Liver (tissue), 3 donors: ENCODE results near the gene SHC2.

Experiments used
- ATF3 ChIP-seq: IDR thresholded peaks from 2 replicates; pipeline ENCODE4 v1.6.1; 2016; ENCODE audit warnings: antibody characterized with exemption
- EGR1 ChIP-seq, 2 donors: IDR thresholded peaks; 2 replicates each; pipeline ENCODE4 v1.6.1; 2016 to 2018; ENCODE audit warnings: antibody characterized with exemption in 2 of 2, low read depth in 2 of 2
- FOXA1 ChIP-seq: IDR thresholded peaks from 2 replicates; pipeline ENCODE4 v1.6.1; 2016; ENCODE audit warnings: antibody characterized with exemption
- GABPA ChIP-seq, 2 donors: IDR thresholded peaks in 1 of 2; conservative IDR thresholded peaks in 1 of 2; 2 replicates each; pipeline ENCODE4 v1.6.1; 2016; ENCODE audit warnings: antibody characterized with exemption in 2 of 2, mild to moderate bottlenecking in 1 of 2, moderate library complexity in 1 of 2
- JUND ChIP-seq, 2 donors: IDR thresholded peaks; 2 replicates each; pipeline ENCODE4 v1.6.1; 2016; ENCODE audit warnings: antibody characterized with exemption in 2 of 2
- MAX ChIP-seq: IDR thresholded peaks from 2 replicates; pipeline ENCODE4 v1.6.1; 2016; ENCODE audit warnings: antibody characterized with exemption
- NR2F2 ChIP-seq: IDR thresholded peaks from 2 replicates; pipeline ENCODE4 v1.6.1; 2016; ENCODE audit warnings: antibody characterized with exemption
- RAD21 ChIP-seq, 2 donors: IDR thresholded peaks; 2 replicates each; pipeline ENCODE4 v1.6.1; 2016; ENCODE audit warnings: antibody characterized with exemption in 2 of 2, mild to moderate bottlenecking in 2 of 2
- SP1 ChIP-seq: IDR thresholded peaks from 2 replicates; pipeline ENCODE4 v1.6.1; 2018; ENCODE audit warnings: antibody characterized with exemption, mild to moderate bottlenecking
- TAF1 ChIP-seq: conservative IDR thresholded peaks from 2 replicates; pipeline ENCODE4 v1.6.1; 2016; ENCODE audit warnings: antibody characterized with exemption, mild to moderate bottlenecking
- YY1 ChIP-seq: IDR thresholded peaks from 2 replicates; pipeline ENCODE4 v1.6.1; 2016; ENCODE audit warnings: antibody characterized with exemption, mild to moderate bottlenecking
- ZBTB33 ChIP-seq: IDR thresholded peaks from 2 replicates; pipeline ENCODE4 v1.6.1; 2016; ENCODE audit warnings: antibody characterized with exemption
- TF ChIP-seq, protein P1 (sequence below): fragments of 150-350 bp; IDR thresholded peaks from 2 replicates; pipeline ENCODE4 v1.5.1; 2017; ENCODE audit warnings: improper control_type of control experiment, low read depth, low read length; ENCODE audit not compliant: missing input control
- TF ChIP-seq, protein P2 (sequence below): IDR thresholded peaks from 2 replicates; pipeline ENCODE4 v1.6.1; 2016; ENCODE audit warnings: antibody characterized with exemption, mild to moderate bottlenecking
- donor health status: healthy.
- donor health status: healthy.

DNA sequence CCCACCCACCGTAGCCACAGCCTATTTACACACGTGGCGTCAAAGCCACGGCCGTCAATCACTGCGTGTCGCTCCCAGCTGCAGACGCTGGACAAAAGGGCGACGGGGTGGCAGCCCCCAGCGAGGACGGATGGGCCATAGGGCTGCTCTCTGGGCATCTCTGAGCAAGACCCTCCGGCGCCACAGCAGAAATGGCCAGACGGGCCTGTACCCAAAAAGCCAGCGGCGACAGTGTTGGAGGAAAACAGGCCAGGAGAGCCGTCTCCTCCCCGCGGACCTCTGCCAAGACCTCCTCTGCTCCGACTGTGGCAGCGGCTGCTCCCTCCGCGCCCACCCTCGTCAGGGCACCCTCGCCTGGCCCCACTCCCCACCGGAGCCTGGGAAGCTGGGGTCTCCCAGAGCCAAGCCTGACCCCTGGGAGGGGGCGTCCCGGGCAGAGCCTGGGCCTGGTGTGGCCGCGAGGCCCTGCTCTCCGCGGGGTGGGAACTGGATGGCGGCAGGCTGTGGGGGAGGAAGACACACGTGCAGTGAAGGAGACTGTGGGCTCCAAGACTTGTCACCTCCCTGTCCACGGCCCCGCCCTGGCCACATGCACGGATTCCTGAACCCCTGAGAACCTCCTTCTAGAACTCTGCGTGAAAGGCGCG, 54.6 kb downstream of the SHC2 start:
- TF ChIP-seq, protein P1, sequence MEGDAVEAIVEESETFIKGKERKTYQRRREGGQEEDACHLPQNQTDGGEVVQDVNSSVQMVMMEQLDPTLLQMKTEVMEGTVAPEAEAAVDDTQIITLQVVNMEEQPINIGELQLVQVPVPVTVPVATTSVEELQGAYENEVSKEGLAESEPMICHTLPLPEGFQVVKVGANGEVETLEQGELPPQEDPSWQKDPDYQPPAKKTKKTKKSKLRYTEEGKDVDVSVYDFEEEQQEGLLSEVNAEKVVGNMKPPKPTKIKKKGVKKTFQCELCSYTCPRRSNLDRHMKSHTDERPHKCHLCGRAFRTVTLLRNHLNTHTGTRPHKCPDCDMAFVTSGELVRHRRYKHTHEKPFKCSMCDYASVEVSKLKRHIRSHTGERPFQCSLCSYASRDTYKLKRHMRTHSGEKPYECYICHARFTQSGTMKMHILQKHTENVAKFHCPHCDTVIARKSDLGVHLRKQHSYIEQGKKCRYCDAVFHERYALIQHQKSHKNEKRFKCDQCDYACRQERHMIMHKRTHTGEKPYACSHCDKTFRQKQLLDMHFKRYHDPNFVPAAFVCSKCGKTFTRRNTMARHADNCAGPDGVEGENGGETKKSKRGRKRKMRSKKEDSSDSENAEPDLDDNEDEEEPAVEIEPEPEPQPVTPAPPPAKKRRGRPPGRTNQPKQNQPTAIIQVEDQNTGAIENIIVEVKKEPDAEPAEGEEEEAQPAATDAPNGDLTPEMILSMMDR: no peak
- TF ChIP-seq ZBTB33: no peak
- TF ChIP-seq RAD21 (IDR thresholded peaks at IDR 0.05): no peak
- no peak for TF ChIP-seq GABPA (IDR thresholded peaks at IDR 0.05 in 1 of 2, conservative IDR thresholded peaks at IDR 0.05 in 1 of 2)
- no peak for TF ChIP-seq EGR1 (IDR thresholded peaks at IDR 0.05; ENCODE audit: low read depth in 2 of 2)
- TF ChIP-seq, protein P2, sequence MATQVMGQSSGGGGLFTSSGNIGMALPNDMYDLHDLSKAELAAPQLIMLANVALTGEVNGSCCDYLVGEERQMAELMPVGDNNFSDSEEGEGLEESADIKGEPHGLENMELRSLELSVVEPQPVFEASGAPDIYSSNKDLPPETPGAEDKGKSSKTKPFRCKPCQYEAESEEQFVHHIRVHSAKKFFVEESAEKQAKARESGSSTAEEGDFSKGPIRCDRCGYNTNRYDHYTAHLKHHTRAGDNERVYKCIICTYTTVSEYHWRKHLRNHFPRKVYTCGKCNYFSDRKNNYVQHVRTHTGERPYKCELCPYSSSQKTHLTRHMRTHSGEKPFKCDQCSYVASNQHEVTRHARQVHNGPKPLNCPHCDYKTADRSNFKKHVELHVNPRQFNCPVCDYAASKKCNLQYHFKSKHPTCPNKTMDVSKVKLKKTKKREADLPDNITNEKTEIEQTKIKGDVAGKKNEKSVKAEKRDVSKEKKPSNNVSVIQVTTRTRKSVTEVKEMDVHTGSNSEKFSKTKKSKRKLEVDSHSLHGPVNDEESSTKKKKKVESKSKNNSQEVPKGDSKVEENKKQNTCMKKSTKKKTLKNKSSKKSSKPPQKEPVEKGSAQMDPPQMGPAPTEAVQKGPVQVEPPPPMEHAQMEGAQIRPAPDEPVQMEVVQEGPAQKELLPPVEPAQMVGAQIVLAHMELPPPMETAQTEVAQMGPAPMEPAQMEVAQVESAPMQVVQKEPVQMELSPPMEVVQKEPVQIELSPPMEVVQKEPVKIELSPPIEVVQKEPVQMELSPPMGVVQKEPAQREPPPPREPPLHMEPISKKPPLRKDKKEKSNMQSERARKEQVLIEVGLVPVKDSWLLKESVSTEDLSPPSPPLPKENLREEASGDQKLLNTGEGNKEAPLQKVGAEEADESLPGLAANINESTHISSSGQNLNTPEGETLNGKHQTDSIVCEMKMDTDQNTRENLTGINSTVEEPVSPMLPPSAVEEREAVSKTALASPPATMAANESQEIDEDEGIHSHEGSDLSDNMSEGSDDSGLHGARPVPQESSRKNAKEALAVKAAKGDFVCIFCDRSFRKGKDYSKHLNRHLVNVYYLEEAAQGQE: no peak
- no peak for TF ChIP-seq TAF1
- TF ChIP-seq JUND (IDR thresholded peaks at IDR 0.05): no peak
- TF ChIP-seq SP1: no peak
- no peak for TF ChIP-seq ATF3
- TF ChIP-seq MAX: no peak
- TF ChIP-seq NR2F2: no peak
- no peak for TF ChIP-seq YY1
- TF ChIP-seq FOXA1: no peak
